NCI-H1048 (cell line): ENCODE results near the gene ATP2A1.
A peak's percentile ranks its signal among the peaks of the same experiment; 100 is the strongest.

Source experiments
- DNase-seq: peaks from one replicate; lab custom pipeline; 2025; lab: John Stamatoyannopoulos, UW

ATP2A1 gene

DNA sequence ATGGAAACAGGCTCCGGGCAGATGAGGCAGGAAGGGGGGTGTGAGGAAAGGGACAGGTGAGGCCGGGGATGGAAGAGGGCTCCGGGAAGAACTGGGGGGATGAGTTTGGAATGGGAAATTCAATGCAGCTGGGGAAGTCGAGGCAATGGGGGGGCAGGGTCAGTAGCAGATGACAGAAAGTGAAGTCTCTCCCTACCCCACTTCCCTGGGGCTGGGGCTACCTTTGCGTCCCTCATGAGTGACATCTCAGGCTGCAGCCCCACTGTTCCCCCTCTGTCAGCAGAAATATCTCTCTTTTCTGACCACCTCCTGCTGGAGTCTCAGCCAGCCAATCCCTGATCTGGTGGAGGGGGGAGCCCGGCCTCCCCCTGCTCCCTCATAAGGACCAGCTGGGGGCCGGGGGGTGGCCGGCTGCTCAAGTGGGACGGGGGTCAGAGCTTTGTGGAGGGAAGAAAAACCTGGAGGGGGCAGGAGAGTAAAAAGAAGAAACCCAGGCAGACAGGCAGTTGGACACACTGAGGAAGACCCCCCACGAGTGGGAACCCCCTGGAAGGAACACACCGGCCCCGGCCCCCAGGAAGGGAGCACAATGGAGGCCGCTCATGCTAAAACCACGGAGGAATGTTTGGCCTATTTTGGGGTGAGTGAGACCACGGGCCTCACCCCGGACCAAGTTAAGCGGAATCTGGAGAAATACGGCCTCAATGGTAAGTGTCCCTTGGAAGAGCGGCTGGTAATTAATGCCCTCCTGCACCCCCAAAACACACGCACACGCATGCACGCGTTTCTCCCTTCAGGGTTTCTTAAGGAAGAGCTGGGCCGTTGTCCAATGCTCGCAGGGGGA, at the start of gene ATP2A1:
ATP2A1 (plus strand) TSS at position 406 of the 844 bp plus-strand sequence; CDS start at position 590, 184 bp downstream.
- DNase-seq = no peak

DNA sequence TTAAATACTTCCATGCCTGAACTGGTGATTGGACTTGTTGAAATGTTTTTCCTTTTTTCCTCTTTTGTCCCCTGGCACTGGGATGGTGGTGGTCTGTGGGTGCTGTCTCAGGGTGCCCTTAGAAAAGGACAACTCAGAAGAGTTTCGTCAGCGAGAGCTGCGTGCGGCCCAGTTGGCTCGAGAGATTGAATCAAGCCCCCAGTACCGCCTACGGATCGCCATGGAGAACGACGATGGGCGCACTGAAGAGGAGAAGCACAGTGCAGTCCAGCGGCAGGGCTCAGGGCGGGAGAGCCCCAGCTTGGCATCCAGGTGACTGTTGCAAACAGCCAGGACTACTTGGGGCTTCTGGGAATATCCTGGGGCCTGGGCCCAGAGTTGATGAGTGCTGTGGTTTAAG, 48.5 kb upstream of the ATP2A1 start:
- DNase-seq = no peak

- no peak for DNase-seq
Measured at GRCh38 chr16:28830531-28830930, 47.8 kb upstream of the ATP2A1 start.

- no peak for DNase-seq
Measured at GRCh38 chr16:28834349-28834748, 43.9 kb upstream of the ATP2A1 start.

DNA sequence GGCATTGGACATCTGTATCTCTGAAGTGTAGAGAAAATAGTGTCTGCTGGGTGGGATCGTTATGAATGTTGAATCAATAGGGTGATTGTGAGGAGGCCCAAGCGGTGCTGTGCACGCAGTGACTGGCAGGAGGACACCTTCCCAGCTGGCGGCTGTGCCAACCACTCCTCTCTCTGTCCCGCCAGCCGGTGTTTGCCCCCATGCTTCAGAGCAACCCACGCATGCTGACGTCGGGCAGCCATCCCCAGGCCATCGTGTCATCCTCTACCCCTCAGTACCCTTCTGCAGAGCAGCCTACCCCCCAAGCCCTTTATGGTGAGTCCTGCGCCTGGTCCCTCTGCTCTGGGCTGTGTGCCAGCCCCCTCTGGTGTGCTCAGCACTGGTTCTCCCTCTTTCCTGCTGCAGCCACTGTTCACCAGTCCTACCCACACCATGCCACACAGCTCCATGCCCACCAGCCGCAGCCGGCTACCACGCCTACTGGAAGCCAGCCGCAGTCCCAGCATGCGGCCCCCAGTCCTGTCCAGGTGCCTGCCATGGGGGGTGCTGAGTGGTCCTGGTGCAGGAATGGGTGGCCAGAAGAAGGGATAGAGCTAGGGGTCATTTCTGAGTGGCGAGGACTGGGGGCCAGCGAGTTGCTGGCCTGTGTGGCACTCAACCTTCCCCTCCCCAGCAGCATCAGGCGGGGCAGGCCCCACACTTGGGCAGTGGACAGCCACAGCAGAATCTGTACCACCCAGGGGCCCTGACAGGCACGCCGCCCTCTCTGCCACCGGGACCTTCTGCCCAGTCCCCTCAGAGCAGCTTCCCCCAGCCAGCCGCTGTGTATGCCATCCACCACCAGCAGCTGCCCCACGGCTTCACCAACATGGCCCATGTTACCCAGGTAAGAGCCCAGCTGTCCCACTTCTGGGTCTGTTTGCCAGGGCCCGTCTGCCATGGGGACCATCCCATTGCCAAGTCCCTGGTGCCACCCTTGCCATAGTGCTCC, 43.1 kb upstream of the ATP2A1 start:
- DNase-seq = no peak

DNA sequence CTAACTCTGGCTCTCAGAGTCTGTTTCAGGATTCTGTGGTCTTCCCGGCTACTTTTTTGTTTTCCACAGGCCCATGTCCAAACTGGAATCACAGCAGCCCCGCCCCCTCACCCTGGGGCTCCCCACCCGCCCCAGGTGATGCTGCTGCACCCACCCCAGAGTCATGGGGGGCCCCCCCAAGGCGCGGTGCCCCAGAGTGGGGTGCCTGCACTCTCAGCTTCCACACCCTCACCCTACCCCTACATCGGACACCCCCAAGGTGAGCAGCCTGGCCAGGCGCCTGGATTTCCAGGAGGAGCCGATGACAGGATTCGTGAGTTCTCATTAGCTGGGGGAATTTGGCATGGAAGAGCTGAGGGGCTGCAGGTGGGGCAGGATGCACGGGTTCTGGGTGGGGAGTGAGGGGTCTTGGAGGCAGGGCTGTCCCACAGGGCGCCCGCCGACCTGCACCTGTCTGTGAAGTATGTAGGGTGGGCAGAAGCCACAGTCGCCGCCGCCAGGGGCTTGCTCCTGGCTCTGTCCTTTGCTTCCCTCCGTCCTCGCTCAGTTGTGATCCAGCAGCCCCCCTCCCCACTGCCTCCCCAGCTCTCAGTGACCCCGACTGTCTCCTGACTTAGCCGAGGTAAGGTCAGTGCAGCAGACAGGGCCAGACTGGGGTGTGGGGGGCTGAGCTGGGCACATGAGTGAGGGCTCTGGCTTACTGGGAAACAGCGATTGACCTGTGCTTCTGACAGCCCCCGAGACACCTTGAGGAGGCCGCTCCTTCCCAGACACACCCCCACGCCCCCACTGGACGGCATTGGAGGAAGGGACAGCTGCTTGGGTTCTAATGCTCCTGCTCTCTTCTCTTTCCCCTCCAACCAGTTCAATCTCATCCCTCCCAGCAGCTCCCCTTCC, 42.2 kb upstream of the ATP2A1 start:
- no peak for DNase-seq

- DNase-seq = no peak
Measured at GRCh38 chr16:28836761-28837064, 41.6 kb upstream of the ATP2A1 start.

DNA sequence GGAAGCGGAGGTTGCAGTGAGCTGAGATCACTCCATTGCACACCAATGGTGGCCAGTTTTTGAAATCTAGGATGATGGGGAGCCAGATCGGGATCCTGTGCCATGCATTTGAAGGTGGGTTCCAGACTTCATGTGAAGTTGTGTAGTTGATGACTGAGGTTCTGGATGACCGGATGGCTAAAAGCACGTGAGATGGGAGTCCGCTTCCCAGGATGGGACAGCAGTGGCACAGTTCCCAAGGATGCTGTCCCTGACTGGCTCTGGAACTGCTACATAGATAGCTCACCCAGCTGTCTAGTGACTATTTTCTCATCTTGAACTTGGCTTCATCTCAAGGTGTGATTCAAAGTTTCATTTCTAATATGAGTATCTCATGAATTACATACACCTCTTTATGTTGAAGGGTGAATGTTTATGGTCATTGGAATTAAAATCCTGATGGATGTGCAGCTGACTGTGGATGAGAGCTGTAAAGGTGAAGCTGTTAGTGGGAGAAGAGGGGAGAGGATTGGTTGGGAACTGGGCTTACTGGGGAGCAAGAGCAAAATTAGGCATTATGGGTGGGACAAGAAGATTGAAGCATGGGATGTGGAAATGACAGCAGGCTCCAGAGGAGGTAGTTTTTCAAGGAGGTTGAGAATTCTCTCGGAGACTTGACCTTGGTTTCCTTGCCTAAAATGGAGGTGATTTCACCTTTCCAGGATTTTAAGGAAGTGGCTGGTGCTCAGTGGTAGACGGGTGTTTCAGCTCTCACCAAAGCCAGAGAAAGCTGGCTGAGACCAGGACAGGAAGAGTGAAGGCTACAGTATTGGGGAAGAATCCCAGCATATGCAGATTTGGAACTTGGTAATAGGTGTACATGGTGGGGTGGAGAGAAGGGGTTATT, 40.4 kb upstream of the ATP2A1 start:
- no peak for DNase-seq

GRCh38 chr16:28838558-28838918, 39.8 kb upstream of the ATP2A1 start:
- DNase-seq = no peak

DNA sequence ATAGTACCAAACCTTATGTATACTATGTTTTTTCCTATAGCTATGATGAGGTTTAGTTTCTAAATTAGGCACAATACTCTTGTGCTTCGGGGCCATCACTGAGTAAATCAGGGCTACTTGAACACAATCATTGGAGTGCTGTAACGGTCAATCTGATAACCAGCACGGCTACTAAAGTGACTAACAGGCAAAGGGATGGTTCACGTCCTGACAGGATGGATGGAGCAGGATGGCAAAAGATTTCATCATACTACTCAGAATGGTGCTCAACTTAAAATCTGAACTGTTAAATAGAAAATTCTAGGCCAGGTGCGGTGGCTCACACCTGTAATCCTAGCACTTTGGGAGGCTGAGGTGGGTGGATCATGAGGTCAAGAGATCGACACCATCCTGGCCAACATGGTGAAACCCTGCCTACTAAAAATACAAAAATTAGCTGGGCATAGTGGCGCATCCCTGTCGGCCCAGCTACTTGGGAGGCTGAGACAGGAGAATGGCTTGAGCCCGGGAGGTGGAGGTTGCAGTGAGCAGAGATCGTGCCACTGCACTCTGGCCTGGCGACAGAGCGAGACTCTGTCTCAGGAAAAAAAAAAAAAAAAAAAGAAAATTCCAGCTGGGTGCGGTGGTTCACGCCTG, 39.2 kb upstream of the ATP2A1 start:
- no peak for DNase-seq

DNA sequence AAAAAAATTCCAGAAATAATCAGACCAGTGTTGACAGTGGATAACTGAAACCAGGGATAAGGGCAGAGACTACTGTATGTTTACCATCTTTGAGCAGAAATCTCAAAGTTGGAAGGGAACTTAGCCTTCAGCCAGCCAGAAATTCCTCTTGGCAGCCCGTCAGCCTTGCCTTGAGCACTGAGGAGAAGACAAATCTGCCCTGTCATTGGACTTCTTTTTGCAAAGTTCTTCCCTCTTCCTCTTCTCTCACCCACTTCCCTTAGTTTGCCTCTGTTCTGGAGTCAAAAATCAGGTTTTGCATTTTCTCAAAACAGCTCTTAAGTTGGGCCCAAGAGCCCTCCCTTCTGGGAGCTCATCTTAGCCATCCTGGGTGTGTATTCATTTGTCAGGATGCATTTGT, 38.4 kb upstream of the ATP2A1 start:
- no peak for DNase-seq

DNA sequence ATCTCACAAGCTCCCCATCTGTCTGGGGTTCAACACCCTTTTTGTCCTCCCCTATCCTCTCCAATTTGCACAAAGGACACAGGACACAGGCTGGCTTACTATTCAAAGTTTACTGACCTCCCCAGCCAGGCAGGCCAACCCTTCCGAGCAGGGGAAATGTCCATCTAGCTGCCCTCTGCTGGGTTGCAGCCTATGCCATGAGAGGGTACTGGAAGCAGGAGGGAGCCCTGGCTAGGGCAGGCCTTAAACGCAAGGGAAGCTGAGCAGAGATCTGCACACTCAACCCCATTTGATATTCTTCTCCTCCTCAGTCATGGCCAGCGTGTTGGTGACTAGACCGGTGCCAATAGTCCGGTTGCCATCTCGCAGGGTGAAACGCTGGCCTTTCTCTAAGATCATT, 35.6 kb upstream of the ATP2A1 start:
- no peak for DNase-seq

DNA sequence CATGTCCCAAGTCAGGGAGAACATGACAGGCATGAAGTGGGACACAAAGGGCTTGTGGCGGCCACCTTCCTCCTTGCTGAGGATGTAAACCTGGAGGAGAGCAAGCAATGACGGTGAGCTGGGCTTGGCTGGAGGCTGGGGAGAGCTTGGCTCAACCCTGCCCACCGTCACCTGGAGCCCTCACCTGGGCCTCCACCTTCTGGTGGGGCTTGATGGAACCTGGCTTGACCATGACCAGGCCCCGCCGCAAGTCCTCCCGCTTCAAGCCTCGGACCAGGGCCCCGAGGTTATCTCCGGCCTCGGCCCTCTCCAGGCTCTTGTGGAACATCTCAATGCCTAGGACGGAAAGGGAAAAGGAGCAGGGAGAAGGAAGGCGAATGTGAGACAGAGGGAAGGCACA, 34.5 kb upstream of the ATP2A1 start:
- no peak for DNase-seq

- no peak for DNase-seq
Measured at GRCh38 chr16:28844226-28844885, 33.9 kb upstream of the ATP2A1 start.

GRCh38 chr16:28845293-28845692, 33.0 kb upstream of the ATP2A1 start:
- peak; percentile 6 for DNase-seq

DNA sequence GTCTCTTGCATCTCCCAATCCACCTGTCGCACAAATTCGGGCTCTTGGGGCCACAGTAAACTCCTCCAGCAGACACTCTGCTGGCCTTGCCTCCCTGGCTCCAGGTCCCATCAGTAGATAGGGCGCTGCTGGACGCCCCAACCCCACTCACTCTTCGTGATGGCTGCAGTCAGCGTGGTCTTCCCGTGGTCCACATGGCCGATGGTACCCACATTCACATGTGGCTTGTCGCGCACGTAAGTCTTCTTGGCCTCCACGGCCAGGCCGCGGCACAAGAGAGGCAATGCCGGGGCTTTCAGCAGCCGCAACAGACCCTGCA, 32.6 kb upstream of the ATP2A1 start:
- no peak for DNase-seq

DNA sequence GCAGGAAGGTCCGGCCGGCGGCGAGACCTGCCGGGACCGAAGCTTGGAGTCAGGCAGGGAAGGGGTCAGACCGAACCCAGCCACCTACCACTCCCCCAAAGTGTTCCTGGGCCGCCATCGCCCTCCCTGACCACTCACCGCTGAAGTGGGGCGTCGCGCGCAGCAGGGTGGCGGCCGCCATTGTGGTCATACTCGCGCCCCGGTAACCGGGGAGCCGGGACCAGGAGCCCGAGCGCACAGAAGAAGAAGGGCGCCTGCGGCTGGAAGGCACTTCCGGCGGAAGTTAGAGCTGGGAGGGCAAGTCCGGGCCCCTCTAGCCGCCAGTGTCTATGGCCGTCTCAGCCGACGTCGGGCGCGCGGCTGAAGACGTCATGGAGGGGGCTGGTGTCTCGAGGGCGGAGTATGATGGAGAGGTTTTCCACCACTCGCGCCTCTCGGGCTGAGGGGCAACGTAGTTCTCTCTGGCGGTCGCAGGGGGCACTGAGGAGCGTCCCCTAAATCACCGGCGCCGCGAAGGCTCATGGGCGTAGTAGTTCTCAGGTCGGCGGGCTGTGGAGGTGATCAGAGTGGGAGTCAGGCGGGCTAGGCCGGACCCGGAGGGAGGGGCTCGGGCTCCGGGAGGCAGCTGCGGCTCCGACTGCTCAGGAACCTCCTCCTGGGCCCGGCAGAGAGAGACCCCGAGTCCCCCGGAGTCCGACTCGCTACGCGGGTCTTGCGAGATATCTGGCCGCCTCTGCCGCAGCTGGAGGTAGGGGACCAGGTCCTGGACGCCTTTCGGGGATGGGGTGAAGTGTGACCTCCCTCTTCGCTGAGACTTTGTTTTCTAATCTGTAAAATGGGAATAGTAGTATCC, 32.0 kb upstream of the ATP2A1 start, which contains the start of gene TUFM:
TUFM (minus strand) TSS at position 269 of the 853 bp plus-strand sequence; CDS start at position 190, 79 bp downstream.
- peak; percentile 91 for DNase-seq

DNA sequence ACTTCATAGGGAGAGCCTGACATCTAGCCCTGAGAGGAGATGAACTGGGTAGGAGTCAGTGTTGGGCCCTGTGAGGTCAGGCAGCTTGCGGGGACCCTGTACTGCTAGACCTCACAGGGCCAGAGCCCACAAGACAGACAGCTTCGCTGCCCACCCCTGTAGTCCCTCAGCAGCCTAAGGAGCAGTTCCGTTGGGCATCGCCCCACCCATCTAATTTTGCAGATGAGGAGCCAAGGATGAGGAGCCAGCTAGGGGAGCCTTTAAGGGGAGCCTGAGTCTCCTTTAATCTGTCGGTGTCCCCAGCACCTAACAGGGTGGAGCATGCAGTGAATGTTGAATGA, 31.4 kb upstream of the ATP2A1 start:
- DNase-seq = no peak

GRCh38 chr16:28858421-28858820, 19.9 kb upstream of the ATP2A1 start:
- no peak for DNase-seq
